Suppressor macrophage treated with lipopolysaccharide for 4 hours (primary cell): ENCODE data around the gene CCDC85C.
A peak's percentile ranks its signal among the peaks of the same experiment; 100 is the strongest.
"Not testable (repeated sequence)": the region's sequence is repeated elsewhere in the genome, so short reads cannot be mapped to it uniquely, and the experiment has no call there.

Source experiments
- DNase-seq: peaks from one replicate; pipeline ENCODE4 v3.0.0-alpha.2; 2020

The CCDC85C gene

DNA sequence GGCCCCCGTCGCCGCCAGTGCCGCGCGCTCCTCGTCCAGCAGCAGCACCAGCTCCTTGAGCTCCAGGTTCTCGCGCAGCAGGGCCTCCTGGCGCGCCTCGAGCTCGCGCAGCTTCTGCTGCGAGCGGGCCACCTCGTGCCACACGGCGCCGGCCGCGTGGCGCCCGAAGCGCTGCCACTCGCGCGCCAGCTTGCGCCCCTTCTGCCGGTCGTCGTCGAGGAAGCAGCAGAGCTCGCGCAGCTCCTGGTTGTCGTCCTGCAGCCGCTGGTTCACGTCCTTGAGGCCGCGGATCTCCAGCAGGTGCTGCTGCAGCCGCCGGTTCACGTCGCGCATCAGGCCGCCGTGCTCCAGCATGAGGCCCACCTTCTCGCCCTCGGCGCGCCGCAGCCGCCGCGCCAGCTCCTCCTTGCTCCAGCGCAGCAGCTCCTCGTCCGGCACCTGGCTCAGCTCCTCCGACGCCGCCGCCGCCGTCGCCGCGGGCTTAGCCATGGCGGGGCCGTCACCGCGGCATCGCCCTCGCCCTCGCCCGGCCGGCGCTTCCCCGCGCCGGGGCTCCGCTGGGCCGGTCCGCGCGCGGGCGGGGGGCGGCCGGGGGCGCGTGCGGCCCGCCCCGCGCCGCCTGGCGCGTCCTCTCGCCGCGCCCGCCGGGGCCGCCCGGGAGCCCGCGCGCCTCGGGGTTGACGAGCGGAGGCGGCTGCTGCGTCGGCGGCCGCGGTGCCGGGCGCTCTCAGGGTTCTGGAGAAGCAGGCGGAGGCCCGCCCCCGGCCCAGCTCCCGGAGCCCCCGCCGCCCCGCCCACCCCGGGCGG lies at the start of gene CCDC85C:
Gene CCDC85C (minus strand): TSS at position 737 of the 807 bp plus-strand sequence. CDS start 248 bp downstream, at position 489.
- DNase-seq: no peak

DNA sequence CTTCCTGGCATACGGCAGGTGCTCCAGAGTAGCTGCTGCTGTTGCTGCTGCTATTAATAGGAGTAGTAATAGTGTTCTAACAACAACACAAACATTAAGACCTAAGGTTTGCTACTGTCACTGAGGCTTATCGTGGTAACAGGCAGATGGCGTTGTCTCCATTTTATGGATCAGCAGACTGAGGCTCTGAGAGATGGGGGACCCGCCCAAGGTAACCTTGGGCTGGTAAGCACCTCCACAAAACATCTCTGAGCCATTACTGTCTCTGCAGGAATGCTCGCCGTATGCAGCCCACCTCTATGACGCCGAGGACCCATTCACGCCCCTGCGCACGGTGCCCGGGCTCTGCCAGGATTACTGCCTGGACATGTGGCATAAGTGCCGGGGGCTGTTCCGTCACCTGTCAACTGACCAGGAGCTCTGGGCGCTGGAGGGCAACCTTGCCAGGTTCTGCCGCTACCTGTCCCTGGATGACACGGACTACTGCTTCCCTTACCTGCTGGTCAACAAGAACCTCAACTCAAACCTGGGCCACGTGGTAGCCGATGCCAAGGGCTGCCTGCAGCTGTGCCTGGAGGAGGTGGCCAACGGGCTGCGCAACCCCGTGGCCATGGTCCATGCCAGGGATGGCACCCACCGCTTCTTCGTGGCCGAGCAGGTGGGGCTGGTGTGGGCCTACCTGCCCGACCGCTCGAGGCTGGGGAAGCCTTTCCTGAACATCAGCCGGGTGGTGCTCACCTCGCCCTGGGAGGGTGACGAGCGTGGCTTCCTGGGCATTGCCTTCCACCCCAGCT lies 48.1 kb upstream of the CCDC85C start:
- no peak for DNase-seq

DNA sequence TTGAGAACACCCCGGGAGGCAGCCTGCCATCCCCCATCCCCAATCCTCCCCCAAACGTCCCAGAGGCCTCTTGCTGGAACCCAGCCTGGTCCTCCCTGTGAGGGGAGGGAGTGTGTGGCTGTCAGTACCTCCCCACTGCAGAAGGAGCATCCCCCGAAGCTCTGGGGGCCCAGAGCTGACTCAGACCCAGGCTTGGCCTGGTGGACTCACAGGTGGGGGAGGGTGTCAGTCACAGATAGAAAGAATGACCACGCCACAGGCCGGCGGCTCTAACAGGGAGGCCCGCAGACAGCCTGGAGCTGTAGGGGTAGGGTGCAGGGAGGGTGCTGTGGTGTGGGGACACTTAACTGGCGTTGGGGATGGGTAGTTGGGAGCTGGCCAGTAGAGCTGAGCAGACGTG lies 46.2 kb upstream of the CCDC85C start:
- no peak for DNase-seq

DNA sequence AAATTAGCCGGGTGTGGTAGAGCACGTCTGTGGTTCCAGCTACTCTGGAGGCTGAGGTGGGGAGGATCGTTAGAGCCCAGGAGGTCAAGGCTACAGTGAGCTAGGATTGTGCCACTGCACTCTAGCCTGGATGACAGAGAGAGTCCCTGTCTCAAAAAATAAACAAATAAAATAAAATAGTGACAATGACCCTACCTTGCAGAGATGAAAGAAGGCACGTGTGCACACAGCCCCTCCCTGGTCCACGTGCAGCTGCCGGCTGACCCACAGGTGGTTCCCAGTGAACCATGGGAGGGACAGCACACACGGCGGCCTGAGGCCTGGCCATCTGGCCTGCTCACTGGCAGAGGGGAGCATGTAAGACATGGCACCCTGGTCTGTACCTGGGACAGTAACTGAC lies 45.6 kb upstream of the CCDC85C start:
- DNase-seq: no peak

DNA sequence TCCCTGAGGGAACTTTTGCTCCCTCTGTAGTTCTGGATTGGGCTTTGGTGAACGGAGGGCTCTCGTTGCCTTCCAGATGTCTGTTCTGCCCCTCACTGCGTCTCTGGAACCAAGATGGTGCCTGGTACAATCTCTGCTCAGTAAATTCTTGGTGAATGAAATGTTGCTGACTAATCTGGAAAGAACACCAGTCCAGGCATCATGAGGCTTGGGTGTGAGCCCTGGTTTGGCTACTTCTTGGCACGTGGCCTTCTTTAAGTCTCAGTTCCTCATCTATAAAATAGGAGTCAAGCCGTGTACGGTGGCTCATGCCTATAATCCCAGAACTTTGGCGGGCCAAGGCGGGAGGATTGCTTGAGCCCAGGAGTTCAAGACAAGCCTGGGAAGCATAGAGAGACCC lies 45.2 kb upstream of the CCDC85C start:
- DNase-seq: no peak

DNA sequence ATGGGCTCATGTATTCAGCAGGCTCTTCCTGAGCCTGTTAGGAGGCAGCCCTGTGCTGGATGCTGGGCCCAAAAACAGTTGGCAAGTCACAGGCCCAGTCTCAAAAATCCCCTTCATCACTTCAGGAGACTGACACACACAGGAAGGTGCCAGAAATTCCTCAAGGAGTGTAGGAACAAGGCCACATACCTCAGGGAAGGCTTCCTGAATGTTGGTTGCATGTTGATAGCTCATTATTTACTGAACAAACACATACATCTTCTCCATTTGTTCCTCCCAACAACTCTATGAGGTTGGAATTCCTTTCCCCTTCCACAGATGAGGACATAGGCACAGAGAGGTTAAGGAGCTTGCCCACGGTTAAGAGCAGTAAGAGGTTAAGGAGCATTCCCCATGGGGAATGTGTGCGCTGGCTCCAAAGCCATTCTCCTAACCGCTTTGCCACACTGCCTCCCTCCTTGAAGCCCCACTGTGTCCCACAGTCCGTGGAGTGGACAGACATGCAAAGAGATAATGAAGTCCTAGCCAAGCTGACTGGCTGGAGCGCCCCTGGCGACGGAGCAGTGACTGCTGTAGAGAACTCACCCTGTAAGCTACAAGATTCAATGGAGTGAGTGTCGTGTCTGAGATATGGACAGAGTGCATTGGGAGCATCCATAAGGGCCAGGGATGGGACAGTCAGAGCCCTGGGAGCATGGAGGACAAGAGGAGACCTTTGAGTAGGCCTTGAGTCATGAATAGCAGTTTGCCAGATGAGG lies 44.2 kb upstream of the CCDC85C start:
- no peak for DNase-seq

DNA sequence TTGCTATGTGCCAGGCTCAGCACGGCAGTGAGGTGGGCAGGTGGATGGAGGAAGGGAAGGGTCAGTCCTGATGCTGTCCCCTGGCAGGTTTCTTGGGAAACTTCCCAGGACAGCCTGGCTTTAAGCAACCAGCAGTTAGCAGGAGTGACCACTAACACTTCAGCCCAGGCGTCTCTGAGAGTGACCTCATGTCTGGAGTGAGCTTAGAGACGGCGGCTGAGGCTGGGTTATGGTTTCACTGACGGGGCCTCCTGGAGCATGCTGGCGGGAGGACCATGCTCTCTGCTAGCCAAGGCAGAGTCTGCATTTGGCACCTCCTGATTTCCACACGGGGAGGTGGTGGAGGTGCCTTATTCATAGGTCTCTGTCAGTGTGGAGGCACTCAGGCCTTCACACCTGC lies 43.4 kb upstream of the CCDC85C start:
- no peak for DNase-seq

DNA sequence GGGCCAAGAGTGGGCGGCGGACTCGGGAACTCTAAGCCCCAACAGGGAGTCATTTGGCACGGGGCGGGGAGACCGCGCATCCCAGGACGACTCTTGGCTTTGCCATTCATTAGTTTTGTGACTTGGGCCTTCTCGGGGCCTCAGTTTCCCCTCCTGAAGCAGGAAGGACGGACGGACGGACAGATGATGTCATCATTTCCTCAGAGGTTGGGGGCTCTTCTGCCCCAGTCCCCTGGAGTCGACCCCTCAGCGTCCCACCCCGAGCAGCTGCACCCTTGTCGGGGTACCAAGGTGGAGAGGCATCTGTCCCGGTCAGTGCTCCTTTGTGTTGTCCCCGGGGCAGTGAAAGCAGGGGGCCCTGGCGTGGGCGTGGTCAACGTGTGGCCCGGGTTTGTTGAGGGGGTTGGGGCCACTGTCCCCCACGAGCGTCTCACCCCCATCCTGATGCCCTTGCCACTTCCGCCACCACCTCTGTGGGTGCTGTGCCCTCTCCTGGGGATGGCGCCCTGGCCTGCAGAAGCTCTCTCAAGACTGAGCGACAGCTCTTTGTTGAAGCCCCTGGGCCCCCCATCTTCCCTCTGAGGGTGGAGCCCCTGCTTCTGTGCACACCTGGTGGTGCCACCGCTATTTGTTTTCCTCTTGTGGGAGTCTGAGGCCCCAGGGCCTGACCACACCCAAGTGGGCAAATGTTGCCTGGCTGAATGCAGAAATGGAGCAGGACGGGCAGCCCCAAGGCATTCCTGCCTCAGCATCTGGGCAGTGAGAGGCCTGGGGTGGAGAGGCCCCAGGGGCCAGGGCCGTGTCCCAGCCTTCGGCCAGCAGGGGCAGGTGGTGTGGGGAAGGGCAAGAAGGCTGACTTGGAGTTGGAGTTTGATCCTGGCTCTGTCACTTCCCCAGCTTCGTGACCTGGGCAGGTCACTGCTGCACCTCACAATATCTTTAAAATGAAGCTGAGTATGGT lies 41.8 kb upstream of the CCDC85C start:
- no peak for DNase-seq

DNA sequence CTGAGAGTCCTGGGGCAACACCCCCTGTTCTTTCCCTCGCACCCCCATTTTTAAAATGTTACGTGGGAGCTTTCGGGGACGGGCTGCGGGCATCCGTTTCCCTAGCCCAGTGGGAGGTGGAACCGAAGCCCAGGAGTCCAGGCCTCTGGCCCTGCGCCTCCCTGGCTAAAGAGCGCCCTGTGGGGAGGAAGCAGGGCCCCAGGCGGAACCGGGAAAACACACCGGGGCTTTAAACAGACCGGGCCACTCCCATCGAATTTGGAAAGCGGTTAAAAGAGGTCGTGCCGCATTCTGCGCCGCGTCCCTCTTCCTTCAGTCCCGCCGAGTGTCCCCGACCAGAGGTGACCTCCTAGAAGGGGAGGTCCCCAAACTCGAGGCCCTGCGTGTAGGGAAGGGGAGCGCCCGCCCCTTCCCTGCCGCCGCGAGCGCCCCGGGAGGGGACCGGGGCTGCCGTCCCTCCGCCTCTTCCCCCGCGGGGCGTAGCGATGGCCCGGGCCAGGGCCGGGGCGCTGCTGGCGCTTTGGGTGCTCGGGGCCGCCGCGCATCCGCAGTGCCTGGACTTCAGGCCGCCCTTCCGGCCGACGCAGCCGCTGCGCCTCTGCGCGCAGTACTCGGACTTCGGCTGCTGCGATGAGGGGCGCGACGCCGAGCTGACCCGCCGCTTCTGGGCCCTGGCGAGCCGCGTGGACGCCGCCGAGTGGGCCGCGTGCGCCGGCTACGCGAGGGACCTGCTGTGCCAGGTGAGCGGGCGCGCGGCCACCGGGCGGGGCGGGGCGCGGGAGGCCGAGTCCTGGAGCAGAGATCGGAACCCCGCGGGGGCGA lies 40.9 kb upstream of the CCDC85C start, which contains the start of gene HHIPL1:
Gene HHIPL1 (plus strand): TSS at position 407 of the 822 bp plus-strand sequence. CDS start 79 bp downstream, at position 486.
- no peak for DNase-seq

DNA sequence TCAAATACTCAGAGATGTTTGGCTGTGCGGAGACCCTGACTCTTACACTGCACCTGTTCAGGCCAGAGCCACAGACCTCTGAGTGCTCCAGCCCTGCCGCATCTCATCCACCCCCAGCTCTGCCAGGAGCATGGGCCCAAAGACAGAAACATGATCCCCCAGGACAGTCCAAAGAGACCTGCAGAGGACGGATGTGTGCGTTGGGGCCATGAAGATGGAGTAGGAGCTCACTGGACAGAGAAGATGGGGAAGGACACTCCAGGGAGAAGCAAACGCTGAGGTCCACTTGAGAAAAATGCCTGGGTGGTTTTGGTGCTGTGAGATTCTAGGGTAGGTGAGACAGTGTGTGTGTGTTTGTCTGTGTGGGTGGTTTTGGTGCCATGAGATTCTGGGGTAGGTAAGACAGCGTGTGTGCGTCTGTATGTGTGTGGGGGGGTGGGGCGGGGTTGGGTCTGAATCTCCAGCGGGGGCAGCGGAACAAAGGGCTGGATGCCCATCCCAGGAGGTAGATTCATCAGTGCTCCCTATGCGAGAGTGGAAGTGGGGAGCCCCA lies 40.1 kb upstream of the CCDC85C start:
- no peak for DNase-seq

DNA sequence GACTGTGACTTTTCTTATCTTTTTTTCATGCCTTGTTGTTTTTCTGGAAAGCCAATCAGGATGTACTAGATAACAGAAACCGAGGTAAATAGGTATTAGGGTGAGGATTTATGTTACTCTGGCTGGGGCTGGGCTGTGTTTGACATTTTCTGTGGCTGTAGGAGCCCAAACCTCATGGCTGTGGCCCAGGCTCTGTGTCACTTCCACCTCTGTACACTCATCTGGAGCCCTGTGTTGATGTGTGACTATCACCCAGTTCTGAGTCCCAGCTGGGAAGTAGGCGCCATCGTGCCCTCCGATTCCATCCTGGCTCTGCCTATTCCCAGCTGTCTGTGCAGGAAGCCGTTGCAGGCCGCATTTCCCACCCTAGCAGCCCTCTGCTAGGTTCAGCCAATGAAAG lies 39.3 kb upstream of the CCDC85C start:
- DNase-seq: no peak

DNA sequence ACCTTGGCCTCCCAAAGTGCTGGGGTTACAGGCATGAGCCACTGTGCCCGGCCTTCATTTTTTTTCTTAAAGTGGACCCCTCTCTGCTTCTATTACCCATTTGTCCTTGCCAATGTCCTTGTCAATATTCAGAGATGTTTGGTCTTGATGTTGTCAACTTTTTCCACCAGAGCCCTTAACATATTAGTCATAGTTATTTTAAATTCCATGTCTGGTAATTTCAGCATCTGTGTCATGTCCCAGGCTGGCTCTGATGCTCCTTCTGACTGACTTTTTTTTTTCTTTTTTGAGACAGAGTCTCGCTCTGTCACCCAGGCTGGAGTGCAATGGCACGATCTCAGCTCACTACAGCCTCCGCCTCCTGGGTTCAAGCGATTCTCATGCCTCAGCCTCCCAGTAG lies 38.8 kb upstream of the CCDC85C start:
- DNase-seq: not testable (repeated sequence)

DNA sequence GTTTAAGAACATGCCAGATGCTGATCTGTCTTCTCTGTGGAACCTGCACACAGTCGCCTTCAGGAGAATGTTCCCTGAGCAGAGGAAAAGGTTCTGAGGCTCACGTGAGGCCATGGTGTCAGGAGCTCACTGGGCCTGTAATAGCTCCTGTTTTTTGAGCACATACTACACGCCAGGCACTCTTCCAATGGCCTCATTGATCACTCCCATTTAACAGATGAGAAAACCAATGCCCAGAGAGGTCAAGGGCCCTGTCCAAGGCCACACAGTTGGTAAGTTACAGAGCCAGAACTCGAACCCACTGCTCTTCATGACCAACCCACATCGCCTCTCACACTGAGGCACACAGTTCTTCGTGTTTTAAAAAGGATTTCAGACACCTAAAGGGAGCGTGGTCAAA lies 33.6 kb upstream of the CCDC85C start:
- DNase-seq: no peak

DNA sequence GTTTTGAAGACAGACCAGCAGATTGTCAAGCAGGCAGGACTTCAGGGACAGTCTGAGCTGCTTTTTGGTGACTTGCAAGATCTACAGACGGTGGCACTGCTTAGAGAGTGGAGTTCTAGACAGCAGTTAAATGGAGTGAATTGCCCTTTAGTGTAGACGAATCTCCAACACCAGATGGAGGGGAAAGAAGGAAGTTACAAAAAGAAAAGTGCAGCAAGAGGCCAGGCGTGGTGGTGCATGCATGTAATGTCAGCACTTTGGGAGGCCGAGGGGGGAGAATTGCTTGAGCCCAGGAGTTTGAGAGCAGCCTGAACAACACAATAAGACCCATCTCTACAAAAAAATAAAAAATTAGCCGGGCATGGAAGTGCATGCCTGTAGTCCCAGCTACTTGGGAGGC lies 32.5 kb upstream of the CCDC85C start:
- DNase-seq: peak; percentile 3

DNA sequence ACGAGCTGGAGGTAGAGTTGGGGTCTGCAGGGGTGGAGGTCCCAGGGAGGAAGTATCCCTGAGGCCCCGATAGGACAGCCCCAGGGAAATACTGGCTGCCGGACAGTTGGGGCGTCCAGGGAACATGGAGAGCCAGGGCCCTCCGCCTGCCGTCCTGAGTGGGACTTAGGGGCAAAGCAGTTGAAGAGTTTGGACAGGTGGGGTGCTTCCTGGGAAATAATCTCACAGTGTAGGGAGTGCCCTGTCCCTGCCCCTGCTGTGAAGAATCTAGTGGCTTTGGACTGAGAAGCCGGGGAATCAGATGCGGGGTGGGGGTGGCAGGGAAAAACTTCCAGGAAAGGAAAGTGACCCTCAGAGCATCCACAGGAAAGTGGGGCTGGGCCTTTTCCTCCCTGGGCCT lies 31.1 kb upstream of the CCDC85C start:
- no peak for DNase-seq

DNA sequence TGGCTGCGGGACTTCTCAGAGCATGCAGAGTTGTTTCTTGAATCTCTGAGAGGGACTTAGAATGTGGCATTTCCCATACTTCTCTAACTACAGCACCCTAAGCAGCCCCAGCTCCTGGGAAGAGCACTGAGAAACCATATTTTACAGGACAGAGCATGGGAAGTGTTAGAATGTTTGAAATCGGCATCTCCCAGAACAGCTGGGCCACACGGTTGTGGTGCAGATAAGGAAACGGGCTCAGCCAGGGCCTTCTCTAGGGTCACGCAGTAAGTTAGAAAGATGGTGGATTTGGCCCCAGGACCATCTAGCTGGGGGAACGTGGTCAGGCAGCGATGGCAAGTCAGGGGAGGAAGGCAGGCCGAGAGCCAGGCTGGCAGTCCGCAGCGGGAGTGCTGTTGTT lies 30.4 kb upstream of the CCDC85C start:
- DNase-seq: no peak

DNA sequence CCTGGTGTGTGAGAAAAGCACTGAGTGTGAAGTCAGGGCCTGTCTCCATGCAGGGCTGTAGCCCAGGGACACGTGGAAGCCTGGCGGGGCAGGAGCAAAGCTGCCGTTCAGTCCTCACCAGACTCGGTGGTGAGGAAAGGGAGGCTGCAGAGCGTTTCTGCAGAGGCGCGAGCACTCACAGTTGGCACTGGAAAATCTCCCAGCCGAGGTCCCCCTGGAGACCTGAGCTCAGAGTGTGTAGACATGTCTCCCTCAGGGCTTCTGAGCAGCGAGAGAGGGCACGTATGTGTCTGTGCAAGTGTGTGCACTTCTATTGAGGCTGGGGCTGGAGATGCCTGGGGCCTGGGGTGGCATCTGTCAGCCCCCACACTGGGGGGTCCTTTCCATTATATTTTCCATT lies 29.9 kb upstream of the CCDC85C start:
- no peak for DNase-seq

DNA sequence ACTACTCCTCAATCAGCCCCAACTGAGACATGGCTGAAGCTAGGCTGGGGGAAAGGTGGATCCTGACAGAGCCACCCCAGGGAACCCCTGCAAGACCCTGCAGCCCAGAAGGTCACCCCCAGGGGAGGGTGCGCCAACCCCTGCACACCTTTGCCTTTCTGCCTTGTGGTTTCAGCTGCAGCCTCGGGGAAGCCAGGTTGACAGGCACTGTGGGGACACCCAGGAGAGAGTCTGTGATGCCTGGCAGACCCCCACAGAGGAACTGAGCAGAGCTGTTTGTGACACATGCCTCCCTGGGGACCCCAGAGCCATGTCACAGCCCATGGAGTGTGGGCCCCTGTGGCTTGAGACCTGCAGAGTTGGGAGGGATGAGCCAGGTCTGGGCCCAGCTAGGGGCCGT lies 29.1 kb upstream of the CCDC85C start:
- no peak for DNase-seq

DNA sequence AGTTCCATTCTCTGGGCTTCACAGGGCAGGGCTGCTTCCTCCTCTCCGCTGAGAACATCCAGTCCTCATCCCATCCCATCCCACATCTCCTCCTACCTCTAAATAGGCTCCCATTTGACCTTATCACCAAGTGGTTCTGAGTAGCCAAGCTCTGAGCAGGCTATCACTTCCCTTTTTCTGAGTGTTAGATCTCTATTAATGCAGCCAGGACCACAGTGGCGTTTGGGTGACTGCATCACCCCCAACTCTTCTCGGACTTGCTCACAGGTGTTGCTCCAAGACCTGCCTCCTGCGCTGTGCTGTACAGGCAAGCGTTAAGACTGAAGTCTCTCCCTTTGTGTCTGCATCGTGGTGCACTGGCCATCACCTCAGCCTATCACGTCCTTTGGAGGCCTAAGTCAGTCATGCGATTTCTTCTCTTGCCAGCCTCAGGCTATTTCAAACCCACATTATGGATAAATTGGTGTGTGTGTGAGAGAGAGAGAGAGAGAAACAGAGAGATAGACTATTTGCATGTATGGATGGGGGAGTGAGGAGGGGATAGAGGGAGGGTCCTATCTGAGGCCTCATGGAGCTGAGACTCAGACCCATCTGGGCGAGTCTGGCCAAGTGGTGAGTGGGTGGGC lies 28.5 kb upstream of the CCDC85C start:
- DNase-seq: no peak

DNA sequence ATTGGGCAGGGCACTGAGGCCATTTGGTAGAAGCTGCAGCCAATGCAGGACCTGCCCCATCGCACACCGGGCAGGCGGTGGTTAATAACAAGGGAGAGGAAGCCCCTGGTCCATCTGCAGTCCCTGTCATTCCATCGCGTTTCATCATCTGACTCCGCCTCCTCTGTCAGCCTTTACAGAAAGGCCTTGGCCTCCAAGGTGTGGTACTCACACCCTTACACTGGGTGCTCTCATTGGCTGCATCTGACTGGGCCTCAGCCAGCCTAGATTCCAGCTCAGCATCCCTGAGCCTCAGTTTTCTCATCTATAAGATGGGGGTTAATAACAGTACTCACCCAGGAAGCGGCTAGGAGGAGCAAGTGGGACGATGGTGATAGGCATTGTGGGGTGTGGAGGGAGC lies 26.2 kb upstream of the CCDC85C start:
- no peak for DNase-seq
